Coronary artery (tissue), 2 donors: ENCODE results near the gene GPR139.

Experiments used
- DNase-seq: peaks from one replicate; pipeline ENCODE4 v3.0.0-alpha.2; 2017; ENCODE audit warnings: low spot score
- H3K27ac ChIP-seq, 2 donors: fragments of 200-600 bp; sonication (generic); one replicate each; pipeline ENCODE4 v1.5.1; 2016 to 2019
- H3K4me3 ChIP-seq: fragments of 200-600 bp; sonication (generic); 2 replicates; pipeline ENCODE4 v1.5.1; 2016; ENCODE audit warnings: mild to moderate bottlenecking, moderate library complexity
- CTCF ChIP-seq: fragments of 200-600 bp; sonication (generic); IDR thresholded peaks from one replicate; pipeline ENCODE4 v1.5.1; 2019; ENCODE audit warnings: antibody characterized with exemption

Gene GPR139

GRCh38 chr16:20016234-20016633 is 57.5 kb downstream of the GPR139 start:
- Histone ChIP-seq H3K4me3 (no peak overlapping the region), H3K27ac (no peak overlapping the region)
- DNase-seq = no peak
- TF ChIP-seq CTCF = no peak

GRCh38 chr16:20004931-20005330 is 68.8 kb downstream of the GPR139 start:
- DNase-seq = no peak
- no peak for TF ChIP-seq CTCF
- no peak overlapping the region for H3K27ac ChIP-seq
- H3K4me3 ChIP-seq = no peak overlapping the region

- TF ChIP-seq CTCF = no peak
- H3K4me3 ChIP-seq = no peak overlapping the region
- DNase-seq = no peak
- H3K27ac ChIP-seq = no peak overlapping the region
Observed at GRCh38 chr16:20002936-20003335, 70.8 kb downstream of the GPR139 start.

- Histone ChIP-seq H3K27ac (no peak overlapping the region), H3K4me3 (no peak overlapping the region)
- no peak for DNase-seq
- TF ChIP-seq CTCF = no peak
Observed at GRCh38 chr16:20001856-20002707, 71.6 kb downstream of the GPR139 start.

- no peak for TF ChIP-seq CTCF
- DNase-seq = no peak
- Histone ChIP-seq H3K27ac (no peak overlapping the region), H3K4me3 (no peak overlapping the region)
Observed at GRCh38 chr16:19997734-19998133, 76.0 kb downstream of the GPR139 start.

GRCh38 chr16:19997264-19997663 is 76.4 kb downstream of the GPR139 start:
- DNase-seq = no peak
- TF ChIP-seq CTCF = no peak
- Histone ChIP-seq H3K4me3 (no peak overlapping the region), H3K27ac (no peak overlapping the region)
